Measurements from ENCODE around the gene RNF169. TPM values are rescaled to one million over a fixed set of nuclear protein-coding genes. Genes with fewer than 3 reads are reported as not detected.

RNF169 gene
- total RNA-seq, 6 experiments from 2014 or later = 4.7 to 7.7 (median 6.8) TPM

- Histone ChIP-seq H3K27ac (no peak overlapping the region), H3K9me3 (no peaks in the 10 kb centered on the region), H3K27me3 (no peaks in the 10 kb centered on the region), H3K36me3 (no peaks in the 10 kb centered on the region), H3K4me1 (peaks cover 0 to 12% (median 4%) of the 10 kb centered on the region in 4 donors), H3K4me3 (no peak overlapping the region)
- intact Hi-C loops (cut with DNase I) = no loop called here
- ATAC-seq (no peak), DNase-seq (no peak)
- TF ChIP-seq POLR2A (IDR thresholded peaks at IDR 0.05) (no peak), CTCF (IDR thresholded peaks at IDR 0.05) (no peak)
Measured at GRCh38 chr11:74777038-74777437, 28.4 kb downstream of the RNF169 start.

- intact Hi-C loops (cut with DNase I) = no loop called here
- DNase-seq (no peak), ATAC-seq (no peak)
- no peak for TF ChIP-seq CTCF (IDR thresholded peaks at IDR 0.05)
- no peak for TF ChIP-seq POLR2A (IDR thresholded peaks at IDR 0.05)
- H3K4me1 ChIP-seq = peaks cover 0 to 6% (median 1%) of the 10 kb centered on the region in 4 donors
- no peaks in the 10 kb centered on the region for H3K27me3 ChIP-seq
- H3K36me3 ChIP-seq = no peaks in the 10 kb centered on the region
- no peak overlapping the region for H3K4me3 ChIP-seq
- no peak overlapping the region for H3K27ac ChIP-seq
- WGBS (ENCODE audit: insufficient coverage, low coverage, low lambda C conversion rate, missing lambda C conversion rate) = 76% methylated on average over 4 of the region's 4 CpGs
- H3K9me3 ChIP-seq = no peaks in the 10 kb centered on the region
Measured at GRCh38 chr11:74777877-74778276, 29.2 kb downstream of the RNF169 start.

- WGBS (ENCODE audit: insufficient coverage, low coverage, low lambda C conversion rate, missing lambda C conversion rate) = 100% methylated on average over 3 of the region's 6 CpGs
- H3K27me3 ChIP-seq = no peaks in the 10 kb centered on the region
- H3K36me3 ChIP-seq = no peaks in the 10 kb centered on the region
- no peak overlapping the region for H3K27ac ChIP-seq
- H3K4me1 ChIP-seq = no peaks in the 10 kb centered on the region
- intact Hi-C loops (cut with DNase I) = no loop called here
- H3K9me3 ChIP-seq = no peaks in the 10 kb centered on the region
- no peak overlapping the region for H3K4me3 ChIP-seq
- DNase-seq (no peak), ATAC-seq (no peak)
- TF ChIP-seq POLR2A (IDR thresholded peaks at IDR 0.05) = no peak
- TF ChIP-seq CTCF (IDR thresholded peaks at IDR 0.05) = no peak
Measured at GRCh38 chr11:74778581-74778980, 29.9 kb downstream of the RNF169 start.

GRCh38 chr11:74780248-74781005 lies 31.8 kb downstream of the RNF169 start:
- no peak for TF ChIP-seq POLR2A (IDR thresholded peaks at IDR 0.05)
- TF ChIP-seq CTCF (IDR thresholded peaks at IDR 0.05) = no peak
- 78% methylated on average over 4 of the region's 4 CpGs for WGBS (ENCODE audit: insufficient coverage, low coverage, low lambda C conversion rate, missing lambda C conversion rate)
- H3K4me3 ChIP-seq = no peak overlapping the region
- H3K36me3 ChIP-seq = no peaks in the 10 kb centered on the region
- no peak overlapping the region for H3K27ac ChIP-seq
- no peaks in the 10 kb centered on the region for H3K9me3 ChIP-seq
- ATAC-seq (no peak), DNase-seq (no peak)
- H3K4me1 ChIP-seq = no peaks in the 10 kb centered on the region
- no peaks in the 10 kb centered on the region for H3K27me3 ChIP-seq
- intact Hi-C loops (cut with DNase I) = no loop called here
